IMR-90 (cell line): Measurements from ENCODE around the gene NAA10. TPM values are rescaled to one million over a fixed set of nuclear protein-coding genes. Genes with fewer than 3 reads are reported as not detected.

Experiments used
- ATAC-seq: fragments of 200-7000 bp; cut with Tn5 transposase; 2 replicates; pipeline ENCODE4 v1.9.1; 2020; ENCODE audit warnings: low read depth, mild to moderate bottlenecking, moderate library complexity
- BruUV-seq: library from RNA; stranded (reverse); fragments of 400-500 nt; replicated peaks from 2 replicates; lab custom pipeline; 2021; lab: Mats Ljungman, UMichigan
- CTCF ChIA-PET: fragments of 300-600 bp; formaldehyde crosslinking; extraction: SDS; loops from one replicate; lab custom pipeline; 2021; ENCODE audit warnings: antibody characterized with exemption; lab: Yijun Ruan, JAX
- POLR2A ChIA-PET: fragments of 300-600 bp; sonication (Branson Sonifier 250); formaldehyde crosslinking; loops from one replicate; lab custom pipeline; 2022; ENCODE audit warnings: antibody characterized with exemption; ENCODE audit not compliant: unreplicated experiment; lab: Charles Lee
- DNase-seq: peaks from one replicate; pipeline ENCODE4 v3.0.0; 2013
- H2AFZ ChIP-seq: replicated peaks from 2 replicates; pipeline ENCODE3; 2013; ENCODE audit warnings: low read length, mild to moderate bottlenecking; ENCODE audit not compliant: poor library complexity
- H2AK5ac ChIP-seq: 2 replicates; pipeline ENCODE4 v1.6.1; 2013; ENCODE audit warnings: low read depth, low read length, inconsistent platforms
- H2AK9ac ChIP-seq: replicated peaks from 2 replicates; pipeline ENCODE3; 2013; ENCODE audit warnings: mild to moderate bottlenecking, low read depth, low read length, moderate library complexity; ENCODE audit not compliant: poor library complexity
- H2BK120ac ChIP-seq: 2 replicates; pipeline ENCODE4 v1.6.1; 2013; ENCODE audit warnings: low read depth, low read length, inconsistent platforms
- H2BK15ac ChIP-seq: 3 replicates; pipeline ENCODE4 v1.6.1; 2013; ENCODE audit warnings: low read depth, low read length, inconsistent platforms
- H2BK20ac ChIP-seq: 2 replicates; pipeline ENCODE4 v1.6.1; 2013; ENCODE audit warnings: low read depth, mild to moderate bottlenecking, inconsistent platforms, low read length, moderate library complexity
- H2BK5ac ChIP-seq: 2 replicates; pipeline ENCODE4 v1.6.1; 2013; ENCODE audit warnings: mild to moderate bottlenecking, low read depth, low read length, inconsistent platforms; ENCODE audit not compliant: poor library complexity, severe bottlenecking
- H3K14ac ChIP-seq: replicated peaks from 2 replicates; pipeline ENCODE4 v1.6.1; 2013; ENCODE audit warnings: low read depth, low read length, inconsistent platforms
- H3K18ac ChIP-seq: 2 replicates; pipeline ENCODE4 v1.6.1; 2013; ENCODE audit warnings: low read depth, low read length, control low read depth
- H3K23ac ChIP-seq: 2 replicates; pipeline ENCODE4 v1.6.1; 2013; ENCODE audit warnings: low read depth, low read length, inconsistent platforms
- H3K27ac ChIP-seq: 2 replicates; pipeline ENCODE4 v1.5.1; 2013; ENCODE audit warnings: mild to moderate bottlenecking, control low read depth, low read length; ENCODE audit not compliant: insufficient read depth
- H3K27me3 ChIP-seq: 2 replicates; pipeline ENCODE4 v1.6.1; 2013; ENCODE audit warnings: low read length; ENCODE audit not compliant: control insufficient read depth, insufficient read depth
- H3K36me3 ChIP-seq: 2 replicates; pipeline ENCODE4 v1.6.1; 2013; ENCODE audit warnings: low read length, mixed read lengths; ENCODE audit not compliant: control insufficient read depth, insufficient read depth
- H3K4ac ChIP-seq: 2 replicates; pipeline ENCODE4 v1.6.1; 2013; ENCODE audit warnings: low read depth, low read length, inconsistent platforms
- H3K4me1 ChIP-seq: 2 replicates; pipeline ENCODE4 v1.6.1; 2013; ENCODE audit warnings: low read length, mixed read lengths; ENCODE audit not compliant: control insufficient read depth, insufficient read depth
- H3K4me2 ChIP-seq: 2 replicates; pipeline ENCODE4 v1.6.1; 2013; ENCODE audit warnings: low read depth, mild to moderate bottlenecking, control low read depth, low read length, moderate library complexity
- H3K4me3 ChIP-seq: 2 replicates; pipeline ENCODE4 v1.5.1; 2013; ENCODE audit warnings: low read depth, mild to moderate bottlenecking, control low read depth, low read length, moderate library complexity; ENCODE audit not compliant: insufficient read depth
- H3K56ac ChIP-seq: 2 replicates; pipeline ENCODE4 v1.6.1; 2013; ENCODE audit warnings: low read length, inconsistent platforms; ENCODE audit not compliant: insufficient read depth; ENCODE audit errors: extremely low read depth
- H3K79me1 ChIP-seq, 2 experiments: 2 replicates each; pipeline ENCODE4 v1.6.1; 2013; ENCODE audit warnings: low read length in 2 of 2, inconsistent platforms in 1 of 2, low read depth in 1 of 2
- H3K9ac ChIP-seq: 2 replicates; pipeline ENCODE4 v1.6.1; 2013; ENCODE audit warnings: low read depth, low read length, control low read depth
- H3K9me1 ChIP-seq: 2 replicates; pipeline ENCODE4 v1.6.1; 2013; ENCODE audit warnings: low read length, inconsistent platforms; ENCODE audit not compliant: insufficient read depth
- H3K9me3 ChIP-seq: 2 replicates; pipeline ENCODE4 v1.6.1; 2013; ENCODE audit warnings: low read length; ENCODE audit not compliant: control insufficient read depth, insufficient read depth
- H4K20me1 ChIP-seq: 2 replicates; pipeline ENCODE4 v1.6.1; 2013; ENCODE audit warnings: low read length, inconsistent platforms; ENCODE audit not compliant: insufficient read depth
- H4K5ac ChIP-seq: 2 replicates; pipeline ENCODE4 v1.6.1; 2013; ENCODE audit warnings: mild to moderate bottlenecking, low read depth, low read length, control low read depth
- H4K8ac ChIP-seq, 2 experiments: 2 replicates each; pipeline ENCODE4 v1.6.1; 2013; ENCODE audit warnings: low read depth in 2 of 2, low read length in 2 of 2, control low read depth in 1 of 2, inconsistent platforms in 1 of 2
- H4K91ac ChIP-seq: 2 replicates; pipeline ENCODE4 v1.6.1; 2013; ENCODE audit warnings: low read depth, low read length, inconsistent platforms; ENCODE audit not compliant: insufficient read depth
- MXI1 ChIP-seq: IDR thresholded peaks from 2 replicates; pipeline ENCODE4 v1.6.1; 2012; ENCODE audit warnings: low read depth, mild to moderate bottlenecking, low read length, moderate library complexity, borderline replicate concordance
- WGBS, 2 experiments: methylation state at CpG; one replicate each; pipeline versions ENCODE4 v1.1.5 to v1.1.7; 2013; ENCODE audit warnings: missing lambda C conversion rate in 2 of 2; ENCODE audit not compliant: insufficient read length in 1 of 2; ENCODE audit errors: extremely low coverage in 2 of 2; 5-methylcytosine and 5-hydroxymethylcytosine counted together
- dilution Hi-C: fragments of 300-500 bp; cut with HindIII; formaldehyde crosslinking; loops from one replicate; pipeline ENCODE4 v1.14.3; 2018; ENCODE audit warnings: low sequenced_read_pairs; ENCODE audit not compliant: unreplicated experiment
- in situ Hi-C: fragments of 300-500 bp; cut with MboI; formaldehyde crosslinking; loops from 3 replicates; pipeline ENCODE4 v1.14.3; 2019; ENCODE audit warnings: low sequenced_read_pairs, inconsistent platforms, mixed read lengths
- intact Hi-C: fragments of 100-400 bp; cut with micrococcal nuclease; formaldehyde crosslinking; loops from 2 replicates; pipeline ENCODE4 v1.10.0; 2022
- polyA plus RNA-seq, 3 experiments: library from polyadenylated mRNA; depleted of rRNA; stranded (reverse); fragments of >200 nt; gene quantifications; 2 replicates each; pipeline ENCODE4 v1.2.3, GENCODE V29; 2012; ENCODE audit warnings: low replicate concordance in 1 of 3
- total RNA-seq: library from RNA; depleted of rRNA; stranded (reverse); fragments of >200 nt; gene quantifications from 2 replicates; pipeline ENCODE4 v1.2.3, GENCODE V29; 2012

NAA10 gene
- total and polyA plus RNA-seq, 2 of the 4 experiments (the other 2 are of a cell fraction): 98.6 to 172 TPM

GRCh38 chrX:153885968-153886903 lies 48.6 kb downstream of the NAA10 start, which contains the start of gene L1CAM:
Gene L1CAM (minus strand): TSS chrX:153886173. CDS start chrX:153875836, 10,337 bp downstream.
- POLR2A ChIA-PET: no interaction called here

More at GRCh38 chrX:153885968-153886903, 48.6 kb downstream of the NAA10 start, which contains the start of gene L1CAM:
- Histone ChIP-seq H2AK5ac (no peak within 1 kb of the TSS), H4K5ac (no peak within 1 kb of the TSS), H4K8ac (no peak within 1 kb of the TSS), H3K27ac (no peak within 1 kb of the TSS), H2BK15ac (no peak within 1 kb of the TSS), H3K79me1 (no peaks in the 10 kb centered on the region), H3K36me3 (no peaks in the 10 kb centered on the region), H3K9me3 (peaks cover 4% of the 10 kb centered on the region), H3K18ac (no peak within 1 kb of the TSS), H3K4me1 (no peaks in the 10 kb centered on the region), H3K14ac (no peak within 1 kb of the TSS), H4K91ac (no peak within 1 kb of the TSS), H3K4me3 (no peak within 1 kb of the TSS), H3K56ac (no peak within 1 kb of the TSS), H2BK120ac (no peak within 1 kb of the TSS), H3K27me3 (peaks cover 62% of the 10 kb centered on the region), H3K4ac (no peak within 1 kb of the TSS), H3K9me1 (no peaks in the 10 kb centered on the region), H3K4me2 (no peak within 1 kb of the TSS), H2BK5ac (no peak within 1 kb of the TSS), H2AK9ac (no peak within 1 kb of the TSS), H3K9ac (no peak within 1 kb of the TSS), H2BK20ac (no peak within 1 kb of the TSS), H4K20me1 (no peaks in the 10 kb centered on the region), H3K23ac (no peak within 1 kb of the TSS), H2AFZ (peak within 1 kb of the TSS; percentile 5)
- intact Hi-C loops (no loop called here), dilution Hi-C loops (no loop called here), in situ Hi-C loops (no loop called here)
- no peak for TF ChIP-seq MXI1
- CTCF ChIA-PET: no interaction called here
- BruUV-seq: no TSS peak
- ATAC-seq (peak; percentile 53), DNase-seq (no peak)
- WGBS, 2 experiments: 11% methylated on average over 12 of the region's 94 CpGs; no CpG with 5 or more reads in 1 of the 2 experiments
